GM23338 (cell line): ENCODE data around the gene PEX11A. TPM values are rescaled to one million over a fixed set of nuclear protein-coding genes. Genes with fewer than 3 reads are reported as not detected.

Source experiments
- ATAC-seq: fragments of 200-7000 bp; cut with Tn5 transposase; 3 replicates; pipeline ENCODE4 v1.9.1; 2020
- DNase-seq: peaks from one replicate; pipeline ENCODE4 v3.0.0-alpha.2; 2015; ENCODE audit warnings: low spot score
- H2AFZ ChIP-seq: fragments of 200-600 bp; sonication (generic); 2 replicates; pipeline ENCODE4 v1.8.0; 2016; ENCODE audit warnings: antibody characterized with exemption, mild to moderate bottlenecking, moderate library complexity
- H3F3A ChIP-seq: fragments of 200-600 bp; sonication (generic); replicated peaks from 2 replicates; pipeline ENCODE4 v1.8.0; 2017; ENCODE audit warnings: antibody characterized with exemption, mixed run types, low read depth
- H3K27ac ChIP-seq: fragments of 200-600 bp; sonication (generic); 2 replicates; pipeline ENCODE4 v1.6.1; 2016; ENCODE audit warnings: low read depth
- H3K27me3 ChIP-seq: fragments of 200-600 bp; sonication (generic); 2 replicates; pipeline ENCODE4 v1.8.0; 2016; ENCODE audit warnings: mild to moderate bottlenecking, mixed run types, moderate library complexity; ENCODE audit not compliant: insufficient read depth
- H3K36me3 ChIP-seq: fragments of 200-600 bp; sonication (generic); 2 replicates; pipeline ENCODE4 v1.8.0; 2016; ENCODE audit warnings: mild to moderate bottlenecking; ENCODE audit not compliant: insufficient read depth
- H3K4me1 ChIP-seq: fragments of 200-600 bp; sonication (generic); 2 replicates; pipeline ENCODE4 v1.8.0; 2016; ENCODE audit warnings: mild to moderate bottlenecking, moderate library complexity; ENCODE audit not compliant: insufficient read depth
- H3K4me2 ChIP-seq: fragments of 200-600 bp; sonication (generic); 2 replicates; pipeline ENCODE4 v1.7.1; 2017; ENCODE audit warnings: mixed run types
- H3K4me3 ChIP-seq: fragments of 200-600 bp; sonication (generic); 2 replicates; pipeline ENCODE4 v1.6.1; 2016; ENCODE audit warnings: mixed run types
- H3K79me2 ChIP-seq: fragments of 200-600 bp; sonication (generic); replicated peaks from 2 replicates; pipeline ENCODE4 v1.8.0; 2017; ENCODE audit warnings: mild to moderate bottlenecking; ENCODE audit not compliant: insufficient read depth
- H3K9me2 ChIP-seq: fragments of 200-600 bp; sonication (generic); 2 replicates; pipeline ENCODE4 v1.8.0; 2017; ENCODE audit not compliant: insufficient read depth
- H4K20me1 ChIP-seq: fragments of 200-600 bp; sonication (generic); replicated peaks from 2 replicates; pipeline ENCODE4 v1.8.0; 2017; ENCODE audit warnings: mild to moderate bottlenecking; ENCODE audit not compliant: insufficient read depth
- H3K27ac Mint-ChIP-seq: 2 replicates; pipeline ENCODE4 v1.8.0; 2020; ENCODE audit warnings: inconsistent platforms, mild to moderate bottlenecking, moderate library complexity, mixed read lengths
- H3K27me3 Mint-ChIP-seq: 3 replicates; pipeline ENCODE4 v1.8.0; 2022; ENCODE audit warnings: low read depth, mild to moderate bottlenecking, moderate library complexity, mixed read lengths, inconsistent platforms; ENCODE audit not compliant: insufficient read depth, poor library complexity
- H3K36me3 Mint-ChIP-seq: 3 replicates; pipeline ENCODE4 v1.8.0; 2021; ENCODE audit warnings: low read depth, mild to moderate bottlenecking, inconsistent platforms, moderate library complexity, mixed read lengths
- H3K4me1 Mint-ChIP-seq: 3 replicates; pipeline ENCODE4 v1.8.0; 2020; ENCODE audit warnings: mild to moderate bottlenecking, inconsistent platforms, mixed read lengths
- H3K4me3 Mint-ChIP-seq: 3 replicates; pipeline ENCODE4 v1.8.0; 2021; ENCODE audit warnings: moderate library complexity, mild to moderate bottlenecking, inconsistent platforms, mixed read lengths
- H3K9me3 Mint-ChIP-seq: 3 replicates; pipeline ENCODE4 v1.8.0; 2020; ENCODE audit warnings: moderate library complexity, mild to moderate bottlenecking, inconsistent platforms, mixed read lengths
- CREB1 ChIP-seq: fragments of 250-450 bp; sonication (Bioruptor Pico); IDR thresholded peaks from 2 replicates; pipeline ENCODE4 v1.5.0; 2020; ENCODE audit warnings: low read depth, mild to moderate bottlenecking, moderate library complexity
- CTCF ChIP-seq, 2 experiments: fragments of 200-600 bp in 1 of 2; sonication (generic) in 1 of 2; conservative IDR thresholded peaks; 2 replicates each; pipeline versions ENCODE4 v1.5.1 to v1.6.1; 2016 to 2017; ENCODE audit warnings: antibody characterized with exemption in 2 of 2, low read depth in 2 of 2, mild to moderate bottlenecking in 2 of 2, moderate library complexity in 1 of 2
- EZH2 ChIP-seq: fragments of 200-600 bp; sonication (generic); IDR thresholded peaks from one replicate; pipeline ENCODE4 v1.8.0; 2017; ENCODE audit warnings: antibody characterized with exemption, mild to moderate bottlenecking, low read depth; ENCODE audit not compliant: unreplicated experiment
- EZH2phosphoT487 ChIP-seq: fragments of 200-600 bp; sonication (generic); IDR thresholded peaks from one replicate; pipeline ENCODE4 v1.8.1; 2018; ENCODE audit warnings: antibody characterized with exemption; ENCODE audit not compliant: unreplicated experiment
- JUNB ChIP-seq: IDR thresholded peaks from one replicate; pipeline ENCODE4 v1.6.1; 2016; ENCODE audit warnings: antibody characterized with exemption; ENCODE audit not compliant: unreplicated experiment
- NANOG ChIP-seq: IDR thresholded peaks from 2 replicates; pipeline ENCODE4 v1.6.1; 2016; ENCODE audit warnings: antibody characterized with exemption, borderline replicate concordance
- STAT1 ChIP-seq: IDR thresholded peaks from one replicate; pipeline ENCODE4 v1.6.1; 2016; ENCODE audit warnings: antibody characterized with exemption; ENCODE audit not compliant: unreplicated experiment
- ZNF114 ChIP-seq: fragments of 250-450 bp; sonication (Bioruptor Pico); IDR thresholded peaks from 2 replicates; pipeline ENCODE4 v1.5.0; 2020; ENCODE audit warnings: mild to moderate bottlenecking, moderate library complexity
- ZNF331 ChIP-seq: fragments of 250-450 bp; sonication (Bioruptor Pico); IDR thresholded peaks from 2 replicates; pipeline ENCODE4 v1.5.0; 2020; ENCODE audit warnings: low read depth, mild to moderate bottlenecking, moderate library complexity
- polyA plus RNA-seq: library from polyadenylated mRNA; unstranded; fragments of >200 nt; fragmentation: Nextera tagmentation; extraction: Ambion mirVana; gene quantifications from 2 replicates; pipeline ENCODE4 v1.2.1, GENCODE V29; 2016
- total RNA-seq: library from RNA; depleted of rRNA; stranded (reverse); fragments of >200 nt; shearing (Covaris generic); gene quantifications from 2 replicates; pipeline ENCODE4 v1.2.3, GENCODE V29; 2014
- TF ChIP-seq, protein P1 (sequence below): IDR thresholded peaks from 2 replicates; pipeline ENCODE4 v1.6.1; 2016; ENCODE audit warnings: antibody characterized with exemption
- TF ChIP-seq, protein P2 (sequence below): IDR thresholded peaks from one replicate; pipeline ENCODE4 v1.6.1; 2018; ENCODE audit warnings: antibody characterized with exemption; ENCODE audit not compliant: unreplicated experiment
- TF ChIP-seq, protein P3 (sequence below): fragments of 250-450 bp; sonication (Bioruptor Pico); IDR thresholded peaks from 2 replicates; pipeline ENCODE4 v1.5.0; 2020; ENCODE audit warnings: mild to moderate bottlenecking, moderate library complexity

PEX11A gene
- total and polyA plus RNA-seq, 2 experiments from 2014 or later, result 2.1 to 4.8 TPM

DNA sequence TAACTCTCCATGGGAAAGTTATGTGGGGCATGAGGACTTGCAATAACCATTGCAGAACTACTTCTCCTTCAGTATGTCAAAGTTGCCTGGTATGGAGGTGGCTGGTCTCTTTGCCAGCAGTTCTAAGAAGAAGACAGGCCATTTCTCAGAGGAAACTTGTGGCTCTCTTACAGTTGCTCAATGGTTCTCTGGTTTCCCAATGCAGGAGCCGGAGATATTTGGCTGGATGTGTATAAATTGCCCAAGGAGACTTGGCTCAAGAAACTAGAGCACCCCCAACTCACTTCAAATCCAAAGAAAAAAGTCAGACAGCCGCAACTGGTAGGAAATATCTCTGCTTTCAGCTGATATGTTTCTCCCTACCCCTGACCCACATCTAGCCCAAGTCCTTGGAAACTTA lies 24.2 kb upstream of the PEX11A start (continued):
- TF ChIP-seq, protein P1, sequence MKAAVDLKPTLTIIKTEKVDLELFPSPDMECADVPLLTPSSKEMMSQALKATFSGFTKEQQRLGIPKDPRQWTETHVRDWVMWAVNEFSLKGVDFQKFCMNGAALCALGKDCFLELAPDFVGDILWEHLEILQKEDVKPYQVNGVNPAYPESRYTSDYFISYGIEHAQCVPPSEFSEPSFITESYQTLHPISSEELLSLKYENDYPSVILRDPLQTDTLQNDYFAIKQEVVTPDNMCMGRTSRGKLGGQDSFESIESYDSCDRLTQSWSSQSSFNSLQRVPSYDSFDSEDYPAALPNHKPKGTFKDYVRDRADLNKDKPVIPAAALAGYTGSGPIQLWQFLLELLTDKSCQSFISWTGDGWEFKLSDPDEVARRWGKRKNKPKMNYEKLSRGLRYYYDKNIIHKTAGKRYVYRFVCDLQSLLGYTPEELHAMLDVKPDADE, result no peak
- TF ChIP-seq EZH2 (no peak), CTCF (conservative IDR thresholded peaks at IDR 0.05; ENCODE audit: low read depth in 2 of 2) (no peak), ZNF114 (CRISPR knock-in tag) (no peak), ZNF331 (CRISPR knock-in tag) (no peak), EZH2phosphoT487 (no peak), JUNB (no peak), CREB1 (no peak), NANOG (no peak)
- TF ChIP-seq, protein P2, sequence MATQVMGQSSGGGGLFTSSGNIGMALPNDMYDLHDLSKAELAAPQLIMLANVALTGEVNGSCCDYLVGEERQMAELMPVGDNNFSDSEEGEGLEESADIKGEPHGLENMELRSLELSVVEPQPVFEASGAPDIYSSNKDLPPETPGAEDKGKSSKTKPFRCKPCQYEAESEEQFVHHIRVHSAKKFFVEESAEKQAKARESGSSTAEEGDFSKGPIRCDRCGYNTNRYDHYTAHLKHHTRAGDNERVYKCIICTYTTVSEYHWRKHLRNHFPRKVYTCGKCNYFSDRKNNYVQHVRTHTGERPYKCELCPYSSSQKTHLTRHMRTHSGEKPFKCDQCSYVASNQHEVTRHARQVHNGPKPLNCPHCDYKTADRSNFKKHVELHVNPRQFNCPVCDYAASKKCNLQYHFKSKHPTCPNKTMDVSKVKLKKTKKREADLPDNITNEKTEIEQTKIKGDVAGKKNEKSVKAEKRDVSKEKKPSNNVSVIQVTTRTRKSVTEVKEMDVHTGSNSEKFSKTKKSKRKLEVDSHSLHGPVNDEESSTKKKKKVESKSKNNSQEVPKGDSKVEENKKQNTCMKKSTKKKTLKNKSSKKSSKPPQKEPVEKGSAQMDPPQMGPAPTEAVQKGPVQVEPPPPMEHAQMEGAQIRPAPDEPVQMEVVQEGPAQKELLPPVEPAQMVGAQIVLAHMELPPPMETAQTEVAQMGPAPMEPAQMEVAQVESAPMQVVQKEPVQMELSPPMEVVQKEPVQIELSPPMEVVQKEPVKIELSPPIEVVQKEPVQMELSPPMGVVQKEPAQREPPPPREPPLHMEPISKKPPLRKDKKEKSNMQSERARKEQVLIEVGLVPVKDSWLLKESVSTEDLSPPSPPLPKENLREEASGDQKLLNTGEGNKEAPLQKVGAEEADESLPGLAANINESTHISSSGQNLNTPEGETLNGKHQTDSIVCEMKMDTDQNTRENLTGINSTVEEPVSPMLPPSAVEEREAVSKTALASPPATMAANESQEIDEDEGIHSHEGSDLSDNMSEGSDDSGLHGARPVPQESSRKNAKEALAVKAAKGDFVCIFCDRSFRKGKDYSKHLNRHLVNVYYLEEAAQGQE, result no peak

- Mint-ChIP-seq H3K4me3 (no peak overlapping the region), H3K4me1 (no peaks in the 10 kb centered on the region), H3K27me3 (peaks cover 3% of the 10 kb centered on the region), H3K9me3 (no peaks in the 10 kb centered on the region), H3K27ac (no peak overlapping the region), H3K36me3 (no peaks in the 10 kb centered on the region)
- Histone ChIP-seq H3F3A (no peaks in the 10 kb centered on the region), H3K4me1 (no peaks in the 10 kb centered on the region), H3K4me2 (no peak overlapping the region), H3K79me2 (no peaks in the 10 kb centered on the region), H2AFZ (no peak overlapping the region), H3K27ac (no peak overlapping the region), H3K4me3 (no peak overlapping the region), H3K9me2 (no peaks in the 10 kb centered on the region), H3K36me3 (no peaks in the 10 kb centered on the region), H4K20me1 (no peaks in the 10 kb centered on the region), H3K27me3 (no peaks in the 10 kb centered on the region)
- ATAC-seq (no peak), DNase-seq (no peak)
- TF ChIP-seq ZNF114 (CRISPR knock-in tag) (no peak), STAT1 (no peak), ZNF331 (CRISPR knock-in tag) (no peak), EZH2phosphoT487 (no peak), NANOG (no peak)
- TF ChIP-seq, protein P3, sequence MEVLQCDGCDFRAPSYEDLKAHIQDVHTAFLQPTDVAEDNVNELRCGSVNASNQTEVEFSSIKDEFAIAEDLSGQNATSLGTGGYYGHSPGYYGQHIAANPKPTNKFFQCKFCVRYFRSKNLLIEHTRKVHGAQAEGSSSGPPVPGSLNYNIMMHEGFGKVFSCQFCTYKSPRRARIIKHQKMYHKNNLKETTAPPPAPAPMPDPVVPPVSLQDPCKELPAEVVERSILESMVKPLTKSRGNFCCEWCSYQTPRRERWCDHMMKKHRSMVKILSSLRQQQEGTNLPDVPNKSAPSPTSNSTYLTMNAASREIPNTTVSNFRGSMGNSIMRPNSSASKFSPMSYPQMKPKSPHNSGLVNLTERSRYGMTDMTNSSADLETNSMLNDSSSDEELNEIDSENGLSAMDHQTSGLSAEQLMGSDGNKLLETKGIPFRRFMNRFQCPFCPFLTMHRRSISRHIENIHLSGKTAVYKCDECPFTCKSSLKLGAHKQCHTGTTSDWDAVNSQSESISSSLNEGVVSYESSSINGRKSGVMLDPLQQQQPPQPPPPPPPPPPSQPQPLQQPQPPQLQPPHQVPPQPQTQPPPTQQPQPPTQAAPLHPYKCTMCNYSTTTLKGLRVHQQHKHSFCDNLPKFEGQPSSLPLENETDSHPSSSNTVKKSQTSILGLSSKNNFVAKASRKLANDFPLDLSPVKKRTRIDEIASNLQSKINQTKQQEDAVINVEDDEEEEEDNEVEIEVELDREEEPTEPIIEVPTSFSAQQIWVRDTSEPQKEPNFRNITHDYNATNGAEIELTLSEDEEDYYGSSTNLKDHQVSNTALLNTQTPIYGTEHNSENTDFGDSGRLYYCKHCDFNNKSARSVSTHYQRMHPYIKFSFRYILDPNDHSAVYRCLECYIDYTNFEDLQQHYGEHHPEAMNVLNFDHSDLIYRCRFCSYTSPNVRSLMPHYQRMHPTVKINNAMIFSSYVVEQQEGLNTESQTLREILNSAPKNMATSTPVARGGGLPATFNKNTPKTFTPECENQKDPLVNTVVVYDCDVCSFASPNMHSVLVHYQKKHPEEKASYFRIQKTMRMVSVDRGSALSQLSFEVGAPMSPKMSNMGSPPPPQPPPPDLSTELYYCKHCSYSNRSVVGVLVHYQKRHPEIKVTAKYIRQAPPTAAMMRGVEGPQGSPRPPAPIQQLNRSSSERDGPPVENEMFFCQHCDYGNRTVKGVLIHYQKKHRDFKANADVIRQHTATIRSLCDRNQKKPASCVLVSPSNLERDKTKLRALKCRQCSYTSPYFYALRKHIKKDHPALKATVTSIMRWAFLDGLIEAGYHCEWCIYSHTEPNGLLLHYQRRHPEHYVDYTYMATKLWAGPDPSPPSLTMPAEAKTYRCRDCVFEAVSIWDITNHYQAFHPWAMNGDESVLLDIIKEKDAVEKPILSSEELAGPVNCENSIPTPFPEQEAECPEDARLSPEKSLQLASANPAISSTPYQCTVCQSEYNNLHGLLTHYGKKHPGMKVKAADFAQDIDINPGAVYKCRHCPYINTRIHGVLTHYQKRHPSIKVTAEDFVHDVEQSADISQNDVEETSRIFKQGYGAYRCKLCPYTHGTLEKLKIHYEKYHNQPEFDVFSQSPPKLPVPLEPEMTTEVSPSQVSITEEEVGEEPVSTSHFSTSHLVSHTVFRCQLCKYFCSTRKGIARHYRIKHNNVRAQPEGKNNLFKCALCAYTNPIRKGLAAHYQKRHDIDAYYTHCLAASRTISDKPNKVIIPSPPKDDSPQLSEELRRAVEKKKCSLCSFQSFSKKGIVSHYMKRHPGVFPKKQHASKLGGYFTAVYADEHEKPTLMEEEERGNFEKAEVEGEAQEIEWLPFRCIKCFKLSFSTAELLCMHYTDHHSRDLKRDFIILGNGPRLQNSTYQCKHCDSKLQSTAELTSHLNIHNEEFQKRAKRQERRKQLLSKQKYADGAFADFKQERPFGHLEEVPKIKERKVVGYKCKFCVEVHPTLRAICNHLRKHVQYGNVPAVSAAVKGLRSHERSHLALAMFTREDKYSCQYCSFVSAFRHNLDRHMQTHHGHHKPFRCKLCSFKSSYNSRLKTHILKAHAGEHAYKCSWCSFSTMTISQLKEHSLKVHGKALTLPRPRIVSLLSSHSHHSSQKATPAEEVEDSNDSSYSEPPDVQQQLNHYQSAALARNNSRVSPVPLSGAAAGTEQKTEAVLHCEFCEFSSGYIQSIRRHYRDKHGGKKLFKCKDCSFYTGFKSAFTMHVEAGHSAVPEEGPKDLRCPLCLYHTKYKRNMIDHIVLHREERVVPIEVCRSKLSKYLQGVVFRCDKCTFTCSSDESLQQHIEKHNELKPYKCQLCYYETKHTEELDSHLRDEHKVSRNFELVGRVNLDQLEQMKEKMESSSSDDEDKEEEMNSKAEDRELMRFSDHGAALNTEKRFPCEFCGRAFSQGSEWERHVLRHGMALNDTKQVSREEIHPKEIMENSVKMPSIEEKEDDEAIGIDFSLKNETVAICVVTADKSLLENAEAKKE, result no peak
Observed at GRCh38 chr15:89707577-89707976, 17.0 kb upstream of the PEX11A start.
